ENCODE measurements around the gene SAMD3.

Gene SAMD3

DNA sequence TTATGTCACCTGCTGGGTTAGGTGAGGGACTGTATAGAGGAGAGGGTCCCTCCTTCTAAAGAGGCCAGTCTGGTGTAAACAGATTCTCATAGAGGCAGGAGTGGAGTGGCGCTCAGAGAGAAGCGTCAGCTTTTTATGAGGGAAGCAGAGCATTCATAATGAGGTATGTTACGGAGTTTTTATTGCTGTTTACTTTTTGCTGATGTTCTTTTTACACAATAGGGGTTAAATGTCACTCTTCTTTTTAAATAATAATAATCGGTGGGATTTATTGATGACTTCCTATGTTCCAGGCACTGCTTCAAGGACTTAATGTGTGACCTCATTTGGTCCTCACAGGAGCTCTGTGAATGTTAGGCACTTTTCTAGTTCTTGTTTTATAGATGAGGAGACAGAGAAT, 124.4 kb downstream of the SAMD3 start:
- no peak for DNase-seq (ENCODE audit: low read depth, low spot score)
- no peak overlapping the region for H3K4me3 ChIP-seq (ENCODE audit: low read depth, low read length)
- in situ Hi-C loops (cut with HindIII; ENCODE audit: low sequenced_read_pairs) = no loop called here
- TF ChIP-seq, protein P1, sequence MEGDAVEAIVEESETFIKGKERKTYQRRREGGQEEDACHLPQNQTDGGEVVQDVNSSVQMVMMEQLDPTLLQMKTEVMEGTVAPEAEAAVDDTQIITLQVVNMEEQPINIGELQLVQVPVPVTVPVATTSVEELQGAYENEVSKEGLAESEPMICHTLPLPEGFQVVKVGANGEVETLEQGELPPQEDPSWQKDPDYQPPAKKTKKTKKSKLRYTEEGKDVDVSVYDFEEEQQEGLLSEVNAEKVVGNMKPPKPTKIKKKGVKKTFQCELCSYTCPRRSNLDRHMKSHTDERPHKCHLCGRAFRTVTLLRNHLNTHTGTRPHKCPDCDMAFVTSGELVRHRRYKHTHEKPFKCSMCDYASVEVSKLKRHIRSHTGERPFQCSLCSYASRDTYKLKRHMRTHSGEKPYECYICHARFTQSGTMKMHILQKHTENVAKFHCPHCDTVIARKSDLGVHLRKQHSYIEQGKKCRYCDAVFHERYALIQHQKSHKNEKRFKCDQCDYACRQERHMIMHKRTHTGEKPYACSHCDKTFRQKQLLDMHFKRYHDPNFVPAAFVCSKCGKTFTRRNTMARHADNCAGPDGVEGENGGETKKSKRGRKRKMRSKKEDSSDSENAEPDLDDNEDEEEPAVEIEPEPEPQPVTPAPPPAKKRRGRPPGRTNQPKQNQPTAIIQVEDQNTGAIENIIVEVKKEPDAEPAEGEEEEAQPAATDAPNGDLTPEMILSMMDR (IDR thresholded peaks at IDR 0.05; ENCODE audit: low read depth, low read length) = no peak
